ENCODE measurements around the gene DNAJB6.

DNAJB6 gene

DNA sequence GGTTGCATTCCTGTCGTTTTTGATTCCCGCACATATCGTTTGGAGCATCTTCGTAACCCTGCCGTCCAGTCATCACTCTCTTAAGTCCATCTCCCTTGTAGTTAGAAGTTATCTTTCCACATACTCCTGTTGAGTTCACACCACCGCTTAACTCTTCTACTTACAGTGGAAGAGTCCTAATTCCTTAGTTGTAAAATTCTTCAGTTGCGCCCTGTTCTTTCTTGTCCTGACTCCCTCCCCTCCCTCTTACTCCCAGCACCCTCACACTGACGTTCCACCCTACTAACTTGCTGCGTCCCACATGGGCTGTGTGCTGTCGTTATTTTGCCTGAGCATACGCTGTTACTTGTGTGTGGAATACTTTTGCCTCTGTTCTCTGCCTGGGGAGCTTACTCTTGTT lies 11.7 kb downstream of the DNAJB6 start:
- H3K9me3 ChIP-seq (ENCODE audit: control insufficient read depth, low read length), result no peaks in the 10 kb centered on the region
- H3K4me3 ChIP-seq (ENCODE audit: insufficient read depth, low read depth, low read length), result no peak overlapping the region
- no peaks in the 10 kb centered on the region for H3K36me3 ChIP-seq (ENCODE audit: control insufficient read depth, insufficient read depth, low read length)
- WGBS, 2 experiments, result 89 to 90% methylated on average over 11 of the region's 11 CpGs
- H3K27me3 ChIP-seq (ENCODE audit: control insufficient read depth, insufficient read depth, low read length, poor library complexity, severe bottlenecking), result no peaks in the 10 kb centered on the region
- no peaks in the 10 kb centered on the region for H3K4me1 ChIP-seq (ENCODE audit: control insufficient read depth, insufficient read depth, low read length)
- no peak overlapping the region for H3K27ac ChIP-seq (ENCODE audit: insufficient read depth, low read depth, low read length, poor library complexity, severe bottlenecking)

GRCh38 chr7:157352516-157352915 lies 15.7 kb downstream of the DNAJB6 start:
- H3K27ac ChIP-seq (ENCODE audit: insufficient read depth, low read depth, low read length, poor library complexity, severe bottlenecking), result no peak overlapping the region
- no peaks in the 10 kb centered on the region for H3K9me3 ChIP-seq (ENCODE audit: control insufficient read depth, low read length)
- no peaks in the 10 kb centered on the region for H3K27me3 ChIP-seq (ENCODE audit: control insufficient read depth, insufficient read depth, low read length, poor library complexity, severe bottlenecking)

DNA sequence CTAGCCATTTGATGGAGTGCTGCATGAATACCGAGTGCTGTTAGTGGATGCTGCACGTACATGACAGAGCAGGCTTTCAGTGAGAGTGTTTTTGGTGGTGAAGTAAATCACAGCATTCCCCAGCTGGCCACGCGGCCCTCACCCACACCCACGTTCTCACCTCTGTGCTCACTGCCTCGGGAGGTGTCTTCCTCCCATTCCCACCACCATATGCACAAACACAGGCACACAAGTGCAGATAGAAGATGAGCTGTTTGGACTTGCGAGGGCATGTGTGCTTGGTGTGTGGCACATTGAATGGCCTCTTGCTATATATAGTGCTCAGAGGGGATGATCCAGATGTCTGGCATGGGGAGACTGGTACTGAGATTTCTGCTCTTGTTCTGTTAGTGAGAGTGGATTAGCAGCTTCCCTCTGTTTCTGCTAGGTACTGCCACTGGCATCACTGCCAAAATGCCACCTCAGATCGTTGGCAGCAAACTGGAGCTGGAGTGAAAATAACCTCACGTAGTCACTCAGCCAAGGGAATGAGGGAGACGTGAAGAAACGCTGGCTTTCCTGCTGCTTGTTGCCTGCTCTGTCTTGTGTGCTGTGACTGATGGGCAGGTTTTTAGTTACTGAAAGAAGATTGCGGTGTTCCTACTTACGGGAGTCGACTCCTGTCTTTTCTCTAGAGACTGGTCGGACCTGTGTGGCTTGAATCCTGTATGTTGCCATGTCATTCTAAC lies 19.1 kb downstream of the DNAJB6 start:
- Histone ChIP-seq H3K4me1 (ENCODE audit: control insufficient read depth, insufficient read depth, low read length) (peaks cover 8% of the 10 kb centered on the region), H3K27me3 (ENCODE audit: control insufficient read depth, insufficient read depth, low read length, poor library complexity, severe bottlenecking) (no peaks in the 10 kb centered on the region), H3K27ac (ENCODE audit: insufficient read depth, low read depth, low read length, poor library complexity, severe bottlenecking) (no peak overlapping the region), H3K36me3 (ENCODE audit: control insufficient read depth, insufficient read depth, low read length) (peaks cover 16% of the 10 kb centered on the region), H3K9me3 (ENCODE audit: control insufficient read depth, low read length) (no peaks in the 10 kb centered on the region), H3K4me3 (ENCODE audit: insufficient read depth, low read depth, low read length) (no peak overlapping the region)
- 89% methylated on average over 15 of the region's 15 CpGs for WGBS, 2 experiments

More at GRCh38 chr7:157352516-157352915, 15.7 kb downstream of the DNAJB6 start:
- WGBS, 2 experiments, result 86 to 89% methylated on average over 6 of the region's 6 CpGs
- H3K36me3 ChIP-seq (ENCODE audit: control insufficient read depth, insufficient read depth, low read length), result no peaks in the 10 kb centered on the region
- peaks cover 8% of the 10 kb centered on the region for H3K4me1 ChIP-seq (ENCODE audit: control insufficient read depth, insufficient read depth, low read length)
- H3K4me3 ChIP-seq (ENCODE audit: insufficient read depth, low read depth, low read length), result no peak overlapping the region

GRCh38 chr7:157357129-157358040 lies 20.6 kb downstream of the DNAJB6 start:
- Histone ChIP-seq H3K36me3 (ENCODE audit: control insufficient read depth, insufficient read depth, low read length) (peaks cover 16% of the 10 kb centered on the region), H3K27ac (ENCODE audit: insufficient read depth, low read depth, low read length, poor library complexity, severe bottlenecking) (no peak overlapping the region), H3K9me3 (ENCODE audit: control insufficient read depth, low read length) (no peaks in the 10 kb centered on the region), H3K4me3 (ENCODE audit: insufficient read depth, low read depth, low read length) (no peak overlapping the region), H3K27me3 (ENCODE audit: control insufficient read depth, insufficient read depth, low read length, poor library complexity, severe bottlenecking) (no peaks in the 10 kb centered on the region), H3K4me1 (ENCODE audit: control insufficient read depth, insufficient read depth, low read length) (peaks cover 8% of the 10 kb centered on the region)
- WGBS, 2 experiments, result 87 to 93% methylated on average over 21 to 23 of the region's 24 CpGs

- peaks cover 21% of the 10 kb centered on the region for H3K36me3 ChIP-seq (ENCODE audit: control insufficient read depth, insufficient read depth, low read length)
- WGBS, 2 experiments, result 90 to 92% methylated on average over 13 of the region's 13 CpGs
- H3K4me3 ChIP-seq (ENCODE audit: insufficient read depth, low read depth, low read length), result no peak overlapping the region
Observed at GRCh38 chr7:157358041-157358752, 21.4 kb downstream of the DNAJB6 start.

DNA sequence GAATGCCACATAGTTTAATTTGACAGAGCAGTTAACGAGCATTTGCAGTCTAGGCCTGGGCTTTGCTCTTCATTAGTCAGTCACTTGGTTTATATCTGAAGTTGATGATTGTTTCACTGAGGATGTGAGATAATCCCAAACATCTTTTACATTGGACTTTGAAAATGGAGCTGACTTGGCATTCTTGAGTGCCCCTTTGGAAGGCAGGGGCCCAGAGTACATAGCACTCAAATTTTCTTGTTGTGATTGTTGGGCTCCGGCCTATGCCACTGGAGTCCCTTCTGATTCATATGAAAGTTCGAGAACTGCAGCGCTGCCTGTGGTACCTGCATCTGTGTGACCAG lies 21.9 kb downstream of the DNAJB6 start:
- WGBS, 2 experiments, result 82 to 83% methylated on average over 4 of the region's 4 CpGs
- H3K4me3 ChIP-seq (ENCODE audit: insufficient read depth, low read depth, low read length), result no peak overlapping the region
- no peak overlapping the region for H3K27ac ChIP-seq (ENCODE audit: insufficient read depth, low read depth, low read length, poor library complexity, severe bottlenecking)
- no peaks in the 10 kb centered on the region for H3K9me3 ChIP-seq (ENCODE audit: control insufficient read depth, low read length)
- H3K27me3 ChIP-seq (ENCODE audit: control insufficient read depth, insufficient read depth, low read length, poor library complexity, severe bottlenecking), result no peaks in the 10 kb centered on the region
- H3K4me1 ChIP-seq (ENCODE audit: control insufficient read depth, insufficient read depth, low read length), result peaks cover 8% of the 10 kb centered on the region
- H3K36me3 ChIP-seq (ENCODE audit: control insufficient read depth, insufficient read depth, low read length), result peaks cover 26% of the 10 kb centered on the region

More at GRCh38 chr7:157358041-157358752, 21.4 kb downstream of the DNAJB6 start:
- Histone ChIP-seq H3K27ac (ENCODE audit: insufficient read depth, low read depth, low read length, poor library complexity, severe bottlenecking) (no peak overlapping the region), H3K9me3 (ENCODE audit: control insufficient read depth, low read length) (no peaks in the 10 kb centered on the region), H3K4me1 (ENCODE audit: control insufficient read depth, insufficient read depth, low read length) (peaks cover 8% of the 10 kb centered on the region), H3K27me3 (ENCODE audit: control insufficient read depth, insufficient read depth, low read length, poor library complexity, severe bottlenecking) (no peaks in the 10 kb centered on the region)

DNA sequence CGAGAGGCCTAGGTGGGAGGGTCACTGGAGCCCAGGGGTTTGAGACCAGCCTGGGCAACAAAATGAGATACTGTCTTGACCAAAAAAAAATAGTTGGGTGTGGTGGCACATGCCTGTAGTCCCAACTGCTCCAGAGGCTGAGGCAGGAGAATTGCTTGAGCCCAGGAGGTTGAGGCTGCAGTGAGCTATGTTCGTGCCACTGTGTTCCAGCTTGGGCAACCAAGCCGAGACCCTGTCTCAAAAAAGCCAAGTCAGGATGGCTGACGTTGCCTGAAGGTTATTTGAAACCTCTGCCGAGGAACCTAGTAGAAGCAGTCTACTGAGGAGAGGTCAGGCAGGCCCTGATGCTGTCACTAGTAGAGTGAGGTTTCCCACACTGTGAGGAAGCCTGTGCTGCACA lies 22.8 kb downstream of the DNAJB6 start:
- Histone ChIP-seq H3K27ac (ENCODE audit: insufficient read depth, low read depth, low read length, poor library complexity, severe bottlenecking) (no peak overlapping the region), H3K36me3 (ENCODE audit: control insufficient read depth, insufficient read depth, low read length) (peaks cover 34% of the 10 kb centered on the region), H3K4me1 (ENCODE audit: control insufficient read depth, insufficient read depth, low read length) (peaks cover 8% of the 10 kb centered on the region), H3K4me3 (ENCODE audit: insufficient read depth, low read depth, low read length) (no peak overlapping the region), H3K9me3 (ENCODE audit: control insufficient read depth, low read length) (no peaks in the 10 kb centered on the region), H3K27me3 (ENCODE audit: control insufficient read depth, insufficient read depth, low read length, poor library complexity, severe bottlenecking) (no peaks in the 10 kb centered on the region)
- 92 to 93% methylated on average over 5 of the region's 5 CpGs for WGBS, 2 experiments

DNA sequence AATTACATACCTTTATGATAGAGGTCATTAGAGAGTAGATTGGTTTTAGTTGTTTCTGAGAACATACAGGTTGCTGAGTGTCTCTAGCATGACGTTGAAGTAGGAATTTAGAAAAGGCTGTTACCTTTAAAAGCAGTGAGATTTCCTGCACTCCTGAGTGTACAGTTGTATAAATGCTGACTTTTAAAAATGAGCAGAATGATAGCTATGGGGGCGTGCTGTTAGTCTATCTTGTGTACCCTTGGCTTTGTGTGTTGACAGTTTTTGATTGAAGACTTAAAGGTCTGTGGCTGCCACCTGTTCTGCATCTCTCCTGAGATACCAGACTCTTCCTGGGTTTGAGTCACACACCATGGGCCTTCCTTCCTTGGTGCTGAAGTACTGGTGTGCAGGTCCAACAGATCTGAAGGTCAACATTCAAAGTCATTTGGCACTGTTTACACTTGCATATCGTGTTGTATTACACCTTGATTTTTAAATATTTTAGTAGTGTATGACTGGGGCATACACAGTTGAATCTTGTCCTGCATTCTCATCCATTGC lies 23.8 kb downstream of the DNAJB6 start:
- Histone ChIP-seq H3K27ac (ENCODE audit: insufficient read depth, low read depth, low read length, poor library complexity, severe bottlenecking) (no peak overlapping the region), H3K4me3 (ENCODE audit: insufficient read depth, low read depth, low read length) (no peak overlapping the region), H3K4me1 (ENCODE audit: control insufficient read depth, insufficient read depth, low read length) (peaks cover 5% of the 10 kb centered on the region), H3K9me3 (ENCODE audit: control insufficient read depth, low read length) (no peaks in the 10 kb centered on the region), H3K36me3 (ENCODE audit: control insufficient read depth, insufficient read depth, low read length) (peaks cover 39% of the 10 kb centered on the region), H3K27me3 (ENCODE audit: control insufficient read depth, insufficient read depth, low read length, poor library complexity, severe bottlenecking) (no peaks in the 10 kb centered on the region)
- WGBS, 2 experiments, result 94 to 98% methylated on average over 3 of the region's 3 CpGs

DNA sequence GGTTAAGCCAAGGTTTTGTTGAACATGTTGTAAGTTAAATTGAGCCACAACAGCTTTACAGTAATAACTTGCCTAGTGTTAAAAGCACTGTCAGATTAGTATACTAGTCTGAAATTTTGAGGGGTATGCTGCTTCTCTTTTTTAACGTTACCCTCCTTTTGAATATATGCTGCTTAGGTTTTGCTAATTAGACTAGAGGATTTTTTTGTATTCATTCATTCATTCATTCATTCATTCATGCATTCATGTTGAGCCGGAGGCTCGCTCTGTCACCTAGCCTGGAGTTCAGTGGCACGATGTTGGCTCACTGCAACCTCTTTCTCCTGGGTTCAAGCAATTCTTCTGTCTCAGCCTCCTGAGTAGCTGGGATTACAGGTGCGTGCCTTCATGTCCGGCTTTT lies 24.7 kb downstream of the DNAJB6 start:
- 92 to 97% methylated on average over 5 to 6 of the region's 6 CpGs for WGBS, 2 experiments
- no peak overlapping the region for H3K27ac ChIP-seq (ENCODE audit: insufficient read depth, low read depth, low read length, poor library complexity, severe bottlenecking)
- no peaks in the 10 kb centered on the region for H3K4me1 ChIP-seq (ENCODE audit: control insufficient read depth, insufficient read depth, low read length)
- no peaks in the 10 kb centered on the region for H3K27me3 ChIP-seq (ENCODE audit: control insufficient read depth, insufficient read depth, low read length, poor library complexity, severe bottlenecking)
- peaks cover 39% of the 10 kb centered on the region for H3K36me3 ChIP-seq (ENCODE audit: control insufficient read depth, insufficient read depth, low read length)
- H3K9me3 ChIP-seq (ENCODE audit: control insufficient read depth, low read length), result no peaks in the 10 kb centered on the region
- no peak overlapping the region for H3K4me3 ChIP-seq (ENCODE audit: insufficient read depth, low read depth, low read length)
